HG03432 (cell line): ENCODE data around the gene ERLIN1.
"Not testable (repeated sequence)": the region's sequence is repeated elsewhere in the genome, so short reads cannot be mapped to it uniquely, and the experiment has no call there.

ENCODE experiments used
- ATAC-seq: cut with Tn5 transposase; IDR thresholded peaks from one replicate; pipeline ENCODE4 v1.9.1; 2021; ENCODE audit warnings: mild to moderate bottlenecking, moderate library complexity; ENCODE audit not compliant: unreplicated experiment

The ERLIN1 gene

GRCh38 chr10:100138921-100139496 is 46.8 kb downstream of the ERLIN1 start:
- ATAC-seq, result no peak

DNA sequence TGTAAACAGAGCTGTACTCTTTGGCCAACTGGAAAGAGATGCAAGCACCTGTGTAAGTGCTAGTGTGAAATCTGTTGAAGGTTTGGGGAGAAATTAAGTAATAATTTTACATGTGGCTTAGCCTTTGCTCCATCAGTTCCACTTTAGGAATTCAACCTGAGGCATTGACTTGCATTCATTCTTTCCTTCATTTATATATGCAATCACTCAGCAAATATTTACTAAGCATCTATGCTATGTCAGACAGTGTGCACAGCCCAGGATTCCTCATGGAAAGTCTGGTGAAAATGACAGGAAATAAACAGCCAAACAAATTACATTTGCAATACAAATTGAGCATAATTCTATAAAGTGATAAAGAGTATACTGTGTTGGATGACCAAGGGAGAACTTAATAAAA is 50.3 kb downstream of the ERLIN1 start:
- no peak for ATAC-seq

DNA sequence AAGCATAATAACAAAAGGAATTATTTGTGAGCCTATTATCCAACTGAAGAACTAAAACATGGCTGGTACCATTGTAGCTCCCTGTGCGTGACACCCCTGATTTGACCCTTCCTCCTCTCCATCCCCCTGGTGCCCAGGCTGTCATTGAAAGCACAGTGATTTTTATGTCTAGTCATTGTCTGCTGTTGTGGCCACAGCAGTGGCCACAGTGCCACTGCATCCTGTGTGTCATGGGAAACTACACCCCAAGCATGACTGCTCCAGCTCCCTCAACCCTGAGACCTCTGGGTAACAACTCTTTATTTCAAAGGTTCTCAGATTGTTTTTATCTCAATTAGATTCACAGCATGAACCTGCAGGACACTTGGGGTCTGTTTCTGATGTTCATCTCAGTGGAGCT is 52.0 kb downstream of the ERLIN1 start:
- no peak for ATAC-seq

GRCh38 chr10:100132427-100132826 is 53.4 kb downstream of the ERLIN1 start:
- ATAC-seq, result no peak

GRCh38 chr10:100131571-100131970 is 54.3 kb downstream of the ERLIN1 start:
- ATAC-seq, result no peak

- ATAC-seq, result no peak
Measured at GRCh38 chr10:100130831-100131230, 55.0 kb downstream of the ERLIN1 start.

DNA sequence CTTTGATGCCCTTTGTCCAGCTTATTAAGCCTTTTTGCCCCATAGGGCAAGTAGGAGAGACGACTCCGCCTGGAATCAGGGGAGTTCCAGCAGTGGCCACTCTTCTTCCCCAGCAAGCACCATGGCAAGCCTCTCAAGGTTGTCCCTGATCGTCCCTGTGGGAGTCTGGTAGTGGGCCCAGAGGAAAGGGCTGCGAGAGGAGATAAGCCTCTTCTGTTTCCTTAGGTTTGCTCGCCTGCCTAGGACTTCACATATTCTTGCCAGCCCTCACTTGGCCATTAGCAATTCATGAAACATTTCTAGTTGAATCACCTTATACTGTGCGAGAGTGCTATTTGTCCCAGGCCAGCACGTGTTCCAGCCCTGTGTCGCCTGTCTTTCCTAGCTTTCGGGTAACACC is 56.4 kb downstream of the ERLIN1 start:
- ATAC-seq, result no peak

DNA sequence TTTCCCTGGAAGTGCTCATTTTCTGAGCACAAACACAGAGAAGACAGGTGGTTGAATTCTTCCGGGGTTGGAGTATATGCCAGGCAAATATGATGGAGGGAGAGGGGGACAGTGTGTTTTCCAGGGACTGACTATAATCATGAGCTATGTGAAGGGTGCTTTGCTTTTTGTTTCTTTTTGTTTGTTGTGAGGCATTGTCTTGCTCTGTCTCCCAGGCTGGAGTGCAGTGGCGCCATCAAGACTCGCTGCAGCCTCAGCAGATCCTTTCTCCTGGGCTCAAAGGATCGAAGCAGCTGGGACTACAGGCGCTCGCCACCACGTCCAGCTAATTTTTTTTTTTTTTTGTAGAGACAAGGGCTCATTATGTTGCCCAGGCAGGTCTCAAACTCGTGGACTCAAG is 56.9 kb downstream of the ERLIN1 start:
- ATAC-seq, result no peak

DNA sequence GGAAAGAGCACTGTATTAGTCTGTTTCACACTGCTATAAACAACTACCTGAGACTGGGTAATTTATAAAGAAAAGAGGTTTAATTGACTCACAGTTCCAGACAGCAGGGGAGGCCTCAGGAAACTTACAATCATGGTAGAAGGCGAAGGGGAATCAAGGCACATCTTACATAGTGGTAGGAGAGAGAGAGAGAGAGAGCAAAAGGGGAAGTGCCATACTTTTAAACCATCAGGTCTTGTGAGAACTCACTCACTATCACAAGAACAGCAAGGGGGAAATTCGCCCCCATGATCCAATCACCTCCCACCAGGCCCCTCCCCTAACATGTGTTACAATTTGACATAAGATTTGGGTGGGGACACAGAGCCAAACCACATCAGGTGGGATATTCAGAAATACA is 60.5 kb downstream of the ERLIN1 start:
- not testable (repeated sequence) for ATAC-seq

DNA sequence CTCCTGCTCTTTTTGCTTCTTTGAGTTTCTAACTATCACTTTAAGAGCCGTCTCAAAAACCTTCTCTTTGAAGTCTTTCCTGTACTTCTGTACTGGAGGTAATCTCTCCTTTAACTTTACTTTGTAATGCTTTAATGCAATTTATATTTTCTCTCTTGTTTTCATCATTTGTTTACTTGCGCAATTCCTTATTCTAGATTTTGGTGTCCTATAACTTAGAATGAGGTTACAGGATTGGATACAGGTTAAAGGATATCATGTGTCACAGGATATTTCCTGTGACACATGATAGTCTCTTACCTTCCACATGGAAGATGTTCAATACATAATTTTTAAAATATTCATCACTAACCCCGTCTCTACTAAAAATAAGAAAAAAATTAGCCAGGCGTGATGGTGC is 61.7 kb downstream of the ERLIN1 start:
- no peak for ATAC-seq

- ATAC-seq, result no peak
Measured at GRCh38 chr10:100122780-100123179, 63.0 kb downstream of the ERLIN1 start.

DNA sequence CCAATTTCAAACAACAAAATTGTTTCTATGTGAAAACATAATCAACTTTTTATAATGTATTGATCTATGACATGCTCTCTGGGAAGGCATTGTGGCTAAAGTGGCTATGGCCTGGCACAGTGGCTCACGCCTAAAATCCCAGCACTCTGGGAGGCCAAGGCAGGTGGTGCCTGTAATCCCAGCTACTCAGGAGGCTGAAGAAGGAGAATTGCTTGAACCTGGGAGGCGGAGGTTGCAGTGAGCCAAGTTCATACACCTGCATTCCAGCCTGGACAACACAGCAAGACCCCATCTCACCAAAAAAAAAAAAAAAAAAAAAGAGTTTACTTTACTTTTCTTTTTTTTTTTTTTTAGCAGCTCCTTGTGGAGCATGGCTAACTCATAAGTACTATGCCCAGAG is 65.3 kb downstream of the ERLIN1 start:
- no peak for ATAC-seq

GRCh38 chr10:100119726-100120125 is 66.1 kb downstream of the ERLIN1 start:
- ATAC-seq, result no peak

DNA sequence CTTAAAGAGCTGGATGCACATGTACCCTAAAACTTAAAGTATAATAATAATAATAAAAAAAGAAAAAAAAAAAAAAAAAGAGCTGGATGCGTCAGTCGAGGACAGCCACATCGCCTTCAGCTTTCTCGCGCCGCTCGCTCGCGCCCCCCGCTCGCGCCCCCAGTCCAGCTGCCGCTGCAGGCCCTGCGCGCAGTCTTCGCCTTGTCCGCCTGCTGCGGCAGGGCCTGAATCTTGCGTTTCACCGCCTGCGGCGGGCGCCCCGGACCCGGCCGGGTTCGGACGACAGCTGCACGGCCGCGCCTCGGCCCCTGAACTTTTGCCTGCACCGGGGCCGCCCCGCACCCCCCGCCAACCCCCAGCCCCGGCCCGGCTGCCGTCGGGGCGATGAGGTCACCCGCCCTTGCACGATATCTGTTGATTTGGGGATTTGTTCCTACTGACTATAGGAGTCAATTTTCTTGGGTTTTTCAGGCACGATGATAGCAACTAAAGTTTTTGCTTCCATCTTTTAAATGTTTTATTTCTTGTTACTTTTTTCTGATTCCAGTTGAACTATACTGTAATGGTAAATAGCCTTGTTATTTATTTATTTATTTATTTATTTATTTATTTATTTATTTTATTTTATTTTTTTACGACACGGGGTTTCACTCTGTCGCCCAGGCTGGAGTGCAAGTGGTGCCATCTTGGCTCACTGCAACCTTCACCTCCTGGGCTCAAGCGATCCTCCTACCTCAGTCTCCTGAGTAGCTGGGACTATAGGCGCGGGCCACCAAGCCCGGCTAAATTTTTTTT is 70.7 kb downstream of the ERLIN1 start:
- ATAC-seq, result no peak

DNA sequence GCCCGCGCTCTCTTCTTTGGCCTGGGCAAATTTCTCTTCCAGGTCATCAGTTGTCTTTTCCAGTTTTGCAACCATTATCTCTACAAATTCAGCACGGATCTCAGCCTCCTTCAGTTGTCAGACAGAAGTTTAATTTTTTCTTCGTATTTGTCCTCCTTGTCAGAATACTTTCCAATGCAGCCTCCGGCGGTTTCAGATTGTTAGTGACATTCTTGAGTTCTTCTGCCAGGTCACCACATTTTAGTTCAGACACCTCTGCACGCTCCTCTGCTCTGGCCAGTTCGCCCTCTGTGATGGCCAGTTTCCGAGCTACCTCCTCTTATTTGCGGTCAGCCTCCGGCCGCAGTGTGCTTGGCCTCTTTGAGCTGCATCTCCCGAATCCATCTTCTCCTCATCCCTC is 71.4 kb downstream of the ERLIN1 start:
- ATAC-seq, result no peak

DNA sequence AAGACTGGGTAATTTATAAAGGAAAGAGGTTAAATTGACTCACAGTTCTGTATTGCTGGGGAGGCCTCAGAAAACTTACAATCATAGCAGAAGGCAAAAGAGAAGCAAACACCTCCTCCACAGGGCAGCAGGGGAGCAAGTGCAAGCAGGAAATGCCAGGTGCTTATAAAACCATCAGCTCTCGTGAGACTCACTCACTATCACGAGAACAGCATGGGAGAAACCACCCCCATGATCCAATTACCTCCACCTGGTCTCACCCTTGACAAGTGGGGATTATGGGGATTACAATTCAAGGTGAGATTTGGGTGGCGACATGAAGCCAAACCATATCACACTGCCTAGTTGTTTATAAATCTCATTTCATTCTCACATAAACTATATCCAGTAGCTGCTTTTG is 76.2 kb downstream of the ERLIN1 start:
- ATAC-seq, result no peak

DNA sequence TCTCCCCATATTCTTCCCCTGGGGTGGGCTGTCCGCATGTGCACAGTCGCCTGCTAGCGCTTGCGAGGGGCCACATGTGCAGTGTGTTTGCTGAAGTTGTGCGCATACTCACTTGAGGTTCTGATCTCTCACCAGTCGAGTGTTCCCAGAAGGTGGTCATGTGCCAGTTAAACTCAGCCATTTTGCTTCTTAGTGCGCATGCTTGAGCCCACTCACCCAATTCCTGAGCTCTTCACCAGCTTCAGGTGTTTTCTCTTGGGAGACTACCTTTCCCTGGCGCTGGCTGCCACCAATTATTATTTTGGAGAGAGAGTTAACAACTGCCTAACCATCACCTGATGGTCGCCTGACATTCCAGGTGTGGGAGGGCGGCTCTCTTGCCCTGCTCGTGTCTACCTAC is 79.0 kb downstream of the ERLIN1 start:
- no peak for ATAC-seq

- no peak for ATAC-seq
Measured at GRCh38 chr10:100104300-100104699, 81.5 kb downstream of the ERLIN1 start.

- no peak for ATAC-seq
Measured at GRCh38 chr10:100103581-100103980, 82.2 kb downstream of the ERLIN1 start.

- ATAC-seq, result no peak
Measured at GRCh38 chr10:100101192-100102076, 84.4 kb downstream of the ERLIN1 start.

DNA sequence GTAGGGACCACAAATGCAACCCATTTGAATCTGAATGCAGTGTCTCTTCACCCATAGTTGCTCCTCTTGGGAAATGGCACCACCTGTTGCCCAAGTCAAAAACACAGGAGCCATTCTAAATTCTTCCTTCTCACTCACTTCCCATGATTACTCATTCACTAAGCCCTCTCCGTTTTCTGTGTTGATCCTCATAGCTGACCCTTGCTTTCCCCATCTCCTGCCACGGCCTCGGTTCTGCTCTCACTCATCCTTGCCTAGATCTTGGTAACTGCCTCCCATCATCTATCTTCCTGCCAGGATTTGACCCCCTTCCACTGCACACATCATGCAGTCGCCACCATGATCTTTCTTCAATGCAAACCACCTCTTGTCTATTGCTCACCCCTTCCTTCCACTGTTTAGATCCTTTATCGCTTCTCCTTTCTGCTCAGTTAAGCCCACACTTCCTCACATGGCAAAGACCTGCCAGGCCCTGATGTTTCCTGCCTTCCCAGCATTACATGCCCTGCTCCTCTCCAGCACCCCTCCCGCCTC is 85.1 kb downstream of the ERLIN1 start:
- no peak for ATAC-seq
